Neural progenitor cell (in vitro differentiated cells): Measurements from ENCODE around the gene NFS1. TPM values are rescaled to one million over a fixed set of nuclear protein-coding genes. Genes with fewer than 3 reads are reported as not detected.
"Not testable (repeated sequence)": the region's sequence is repeated elsewhere in the genome, so short reads cannot be mapped to it uniquely, and the experiment has no call there.

Source experiments
- DNase-seq: peaks from one replicate; pipeline ENCODE4 v3.0.0-alpha.2; 2016; ENCODE audit warnings: low spot score
- H2AFZ ChIP-seq: fragments of 200-600 bp; sonication (generic); replicated peaks from 2 replicates; pipeline ENCODE4 v1.6.1; 2016; ENCODE audit warnings: antibody characterized with exemption
- H3F3A ChIP-seq: fragments of 200-600 bp; sonication (generic); 2 replicates; pipeline ENCODE4 v1.6.1; 2016; ENCODE audit warnings: antibody characterized with exemption, low read depth
- H3K27ac ChIP-seq: fragments of 200-600 bp; sonication (generic); 2 replicates; pipeline ENCODE4 v1.5.1; 2016; ENCODE audit warnings: mild to moderate bottlenecking
- H3K27me3 ChIP-seq: fragments of 200-600 bp; sonication (generic); 2 replicates; pipeline ENCODE4 v1.6.1; 2016; ENCODE audit warnings: mild to moderate bottlenecking, moderate library complexity
- H3K36me3 ChIP-seq: fragments of 200-600 bp; sonication (generic); 2 replicates; pipeline ENCODE4 v1.5.1; 2016
- H3K4me1 ChIP-seq: fragments of 200-600 bp; sonication (generic); 2 replicates; pipeline ENCODE4 v1.6.1; 2016; ENCODE audit warnings: mixed run types
- H3K4me2 ChIP-seq: fragments of 200-600 bp; sonication (generic); 2 replicates; pipeline ENCODE4 v1.6.1; 2016
- H3K4me3 ChIP-seq: fragments of 200-600 bp; sonication (generic); 2 replicates; pipeline ENCODE4 v1.5.1; 2016
- H3K79me2 ChIP-seq: fragments of 200-600 bp; sonication (generic); 2 replicates; pipeline ENCODE4 v1.6.1; 2016; ENCODE audit warnings: low read depth
- H3K9ac ChIP-seq: fragments of 200-600 bp; sonication (generic); 2 replicates; pipeline ENCODE4 v1.6.1; 2016
- H3K9me3 ChIP-seq: fragments of 200-600 bp; sonication (generic); 2 replicates; pipeline ENCODE4 v1.5.1; 2016; ENCODE audit warnings: low read depth
- H4K20me1 ChIP-seq: fragments of 200-600 bp; sonication (generic); 2 replicates; pipeline ENCODE4 v1.6.1; 2016; ENCODE audit warnings: low read depth
- H3K27ac Mint-ChIP-seq: 3 replicates; pipeline ENCODE4 v1.8.0; 2021; ENCODE audit warnings: mixed read lengths
- H3K27me3 Mint-ChIP-seq: 2 replicates; pipeline ENCODE4 v1.8.0; 2022; ENCODE audit warnings: low read depth, mild to moderate bottlenecking, inconsistent platforms, moderate library complexity, mixed read lengths; ENCODE audit not compliant: insufficient read depth
- H3K36me3 Mint-ChIP-seq: 3 replicates; pipeline ENCODE4 v1.8.0; 2021; ENCODE audit warnings: mixed read lengths
- H3K4me1 Mint-ChIP-seq: 3 replicates; pipeline ENCODE4 v1.8.0; 2021; ENCODE audit warnings: mixed read lengths
- H3K4me3 Mint-ChIP-seq: 3 replicates; pipeline ENCODE4 v1.8.0; 2021; ENCODE audit warnings: mild to moderate bottlenecking, moderate library complexity, mixed read lengths
- H3K9me3 Mint-ChIP-seq: 3 replicates; pipeline ENCODE4 v1.8.0; 2020; ENCODE audit warnings: mixed read lengths
- CTCF ChIP-seq: fragments of 200-600 bp; sonication (generic); IDR thresholded peaks from 2 replicates; pipeline ENCODE4 v1.5.1; 2017; ENCODE audit warnings: antibody characterized with exemption, mild to moderate bottlenecking
- EZH2 ChIP-seq: fragments of 200-600 bp; sonication (generic); IDR thresholded peaks from 2 replicates; pipeline ENCODE4 v1.6.1; 2017; ENCODE audit warnings: antibody characterized with exemption, mild to moderate bottlenecking, moderate library complexity
- EZH2phosphoT487 ChIP-seq: fragments of 200-600 bp; sonication (generic); IDR thresholded peaks from 2 replicates; pipeline ENCODE4 v1.6.1; 2017; ENCODE audit warnings: antibody characterized with exemption
- total RNA-seq: library from RNA; depleted of rRNA; stranded (reverse); fragments of >200 nt; gene quantifications from 2 replicates; pipeline ENCODE4 v1.2.3, GENCODE V29; 2015; ENCODE audit warnings: low replicate concordance

The NFS1 gene
- total RNA-seq, 1 donor from 2014 or later: 21.7 TPM

GRCh38 chr20:35690265-35690664, 8.9 kb downstream of the NFS1 start:
- Mint-ChIP-seq H3K4me3 (no peak overlapping the region), H3K27ac (no peak overlapping the region), H3K4me1 (no peaks in the 10 kb centered on the region), H3K9me3 (peaks cover 5% of the 10 kb centered on the region), H3K27me3 (peaks cover 2% of the 10 kb centered on the region), H3K36me3 (peaks cover 26% of the 10 kb centered on the region)
- Histone ChIP-seq H3K9me3 (no peaks in the 10 kb centered on the region), H3K4me3 (no peak overlapping the region), H2AFZ (no peak overlapping the region), H3K9ac (no peak overlapping the region), H3K79me2 (no peaks in the 10 kb centered on the region), H3F3A (no peaks in the 10 kb centered on the region), H3K36me3 (no peaks in the 10 kb centered on the region), H3K4me1 (no peaks in the 10 kb centered on the region), H3K27me3 (no peaks in the 10 kb centered on the region), H3K27ac (no peak overlapping the region), H4K20me1 (no peaks in the 10 kb centered on the region), H3K4me2 (no peak overlapping the region)
- TF ChIP-seq EZH2phosphoT487 (no peak), EZH2 (no peak), CTCF (no peak)
- DNase-seq: no peak

DNA sequence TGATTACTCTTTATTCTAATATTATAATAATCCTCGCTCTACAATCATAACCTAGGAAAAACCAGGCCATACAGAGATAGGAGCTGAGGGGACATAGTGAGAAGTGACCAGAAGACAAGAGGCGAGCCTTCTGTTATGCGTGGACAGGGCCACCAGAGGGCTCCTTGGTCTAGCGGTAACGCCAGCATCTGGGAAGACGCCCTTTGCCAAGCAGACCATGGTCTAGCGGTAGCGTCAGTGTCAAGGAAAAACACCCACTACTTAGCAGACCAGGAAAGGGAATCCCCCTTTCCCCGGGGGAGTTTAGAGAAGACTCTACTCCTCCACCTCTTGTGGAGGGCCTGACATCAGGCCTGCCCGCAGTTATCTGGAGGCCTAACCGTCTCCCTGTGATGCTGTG, 12.3 kb downstream of the NFS1 start:
- not testable (repeated sequence) for H3K27ac ChIP-seq, H3K79me2 ChIP-seq, H3K9me3 Mint-ChIP-seq, H3F3A ChIP-seq, H4K20me1 ChIP-seq, H3K4me1 Mint-ChIP-seq, H3K27me3 Mint-ChIP-seq, H3K27ac Mint-ChIP-seq, H3K9ac ChIP-seq, H3K9me3 ChIP-seq, H3K27me3 ChIP-seq, H2AFZ ChIP-seq, H3K4me3 Mint-ChIP-seq, H3K36me3 ChIP-seq, H3K4me3 ChIP-seq, H3K4me1 ChIP-seq, H3K4me2 ChIP-seq
- DNase-seq: peak; percentile 16
- peak; percentile 27 for TF ChIP-seq CTCF
- peaks cover 22% of the 10 kb centered on the region for H3K36me3 Mint-ChIP-seq

DNA sequence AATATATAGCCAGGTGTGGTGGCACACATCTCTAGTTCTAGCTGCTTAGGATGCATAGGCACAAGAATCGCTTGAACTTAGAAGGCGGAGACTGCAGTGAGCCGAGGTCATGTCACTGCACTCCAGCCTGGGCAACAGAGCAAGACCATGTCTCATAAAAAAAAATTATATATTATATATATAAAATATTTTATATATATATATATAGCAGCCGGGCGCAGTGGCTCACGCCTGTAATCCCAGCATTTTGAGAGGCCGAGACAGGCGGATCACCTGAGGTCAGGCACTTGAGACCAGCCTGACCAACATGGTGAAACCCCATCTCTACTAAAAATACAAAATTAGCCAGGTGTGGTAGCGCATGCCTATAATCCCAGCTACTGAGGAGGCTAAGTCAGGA, 13.8 kb downstream of the NFS1 start:
- not testable (repeated sequence) for H3K9ac ChIP-seq, H3K79me2 ChIP-seq, H3K36me3 ChIP-seq, H3K27me3 Mint-ChIP-seq, H3K27ac Mint-ChIP-seq, H2AFZ ChIP-seq, H3K27ac ChIP-seq, H3K4me2 ChIP-seq, H3K4me1 Mint-ChIP-seq, DNase-seq, H3K4me1 ChIP-seq, H3K4me3 ChIP-seq, H3K9me3 ChIP-seq, H3K4me3 Mint-ChIP-seq, H3K9me3 Mint-ChIP-seq, H4K20me1 ChIP-seq, H3K27me3 ChIP-seq, H3F3A ChIP-seq
- H3K36me3 Mint-ChIP-seq: peaks cover 24% of the 10 kb centered on the region

GRCh38 chr20:35681960-35682359, 17.2 kb downstream of the NFS1 start:
- H4K20me1 ChIP-seq: no peaks in the 10 kb centered on the region
- H3K4me2 ChIP-seq: no peak overlapping the region
- no peaks in the 10 kb centered on the region for H3K9me3 ChIP-seq
- no peak overlapping the region for H3K27ac Mint-ChIP-seq
- peaks cover 7% of the 10 kb centered on the region for H3K36me3 Mint-ChIP-seq
- no peak overlapping the region for H2AFZ ChIP-seq
- no peaks in the 10 kb centered on the region for H3F3A ChIP-seq
- no peaks in the 10 kb centered on the region for H3K27me3 Mint-ChIP-seq
- no peaks in the 10 kb centered on the region for H3K36me3 ChIP-seq
- H3K4me1 ChIP-seq: no peaks in the 10 kb centered on the region
- no peak for DNase-seq
- H3K4me1 Mint-ChIP-seq: peaks cover 3% of the 10 kb centered on the region
- TF ChIP-seq EZH2phosphoT487: no peak
- no peak for TF ChIP-seq CTCF
- no peak for TF ChIP-seq EZH2
- H3K79me2 ChIP-seq: no peaks in the 10 kb centered on the region
- no peak overlapping the region for H3K9ac ChIP-seq
- H3K27me3 ChIP-seq: no peaks in the 10 kb centered on the region
- no peak overlapping the region for H3K4me3 ChIP-seq
- no peak overlapping the region for H3K27ac ChIP-seq
- H3K9me3 Mint-ChIP-seq: no peaks in the 10 kb centered on the region
- H3K4me3 Mint-ChIP-seq: no peak overlapping the region
